AG08396 (cell line): ENCODE results near the gene C9orf85.
"Not testable (repeated sequence)": the region's sequence is repeated elsewhere in the genome, so short reads cannot be mapped to it uniquely, and the experiment has no call there.

Experiments
- DNase-seq: peaks from one replicate; pipeline ENCODE4 v3.0.0; 2012; ENCODE audit warnings: low spot score, mixed read lengths

The C9orf85 gene

GRCh38 chr9:72006501-72006900 lies 95.1 kb downstream of the C9orf85 start:
- DNase-seq: peak; percentile 25

- DNase-seq: not testable (repeated sequence)
Observed at GRCh38 chr9:72007726-72008125, 96.3 kb downstream of the C9orf85 start.

GRCh38 chr9:72012646-72013045 lies 101.2 kb downstream of the C9orf85 start:
- DNase-seq: no peak

- DNase-seq: no peak
Observed at GRCh38 chr9:72013292-72013760, 101.9 kb downstream of the C9orf85 start.

- peak; percentile 54 for DNase-seq
Observed at GRCh38 chr9:72022841-72023240, 111.4 kb downstream of the C9orf85 start.
